HTERT RPE-1 (cell line): ENCODE results near the gene MPDZ.

ENCODE experiments used
- in situ Hi-C: fragments of 300-500 bp; cut with MboI; formaldehyde crosslinking; loops from 4 replicates; pipeline ENCODE4 v1.14.3; 2020; ENCODE audit warnings: low sequenced_read_pairs

MPDZ gene, protein sequence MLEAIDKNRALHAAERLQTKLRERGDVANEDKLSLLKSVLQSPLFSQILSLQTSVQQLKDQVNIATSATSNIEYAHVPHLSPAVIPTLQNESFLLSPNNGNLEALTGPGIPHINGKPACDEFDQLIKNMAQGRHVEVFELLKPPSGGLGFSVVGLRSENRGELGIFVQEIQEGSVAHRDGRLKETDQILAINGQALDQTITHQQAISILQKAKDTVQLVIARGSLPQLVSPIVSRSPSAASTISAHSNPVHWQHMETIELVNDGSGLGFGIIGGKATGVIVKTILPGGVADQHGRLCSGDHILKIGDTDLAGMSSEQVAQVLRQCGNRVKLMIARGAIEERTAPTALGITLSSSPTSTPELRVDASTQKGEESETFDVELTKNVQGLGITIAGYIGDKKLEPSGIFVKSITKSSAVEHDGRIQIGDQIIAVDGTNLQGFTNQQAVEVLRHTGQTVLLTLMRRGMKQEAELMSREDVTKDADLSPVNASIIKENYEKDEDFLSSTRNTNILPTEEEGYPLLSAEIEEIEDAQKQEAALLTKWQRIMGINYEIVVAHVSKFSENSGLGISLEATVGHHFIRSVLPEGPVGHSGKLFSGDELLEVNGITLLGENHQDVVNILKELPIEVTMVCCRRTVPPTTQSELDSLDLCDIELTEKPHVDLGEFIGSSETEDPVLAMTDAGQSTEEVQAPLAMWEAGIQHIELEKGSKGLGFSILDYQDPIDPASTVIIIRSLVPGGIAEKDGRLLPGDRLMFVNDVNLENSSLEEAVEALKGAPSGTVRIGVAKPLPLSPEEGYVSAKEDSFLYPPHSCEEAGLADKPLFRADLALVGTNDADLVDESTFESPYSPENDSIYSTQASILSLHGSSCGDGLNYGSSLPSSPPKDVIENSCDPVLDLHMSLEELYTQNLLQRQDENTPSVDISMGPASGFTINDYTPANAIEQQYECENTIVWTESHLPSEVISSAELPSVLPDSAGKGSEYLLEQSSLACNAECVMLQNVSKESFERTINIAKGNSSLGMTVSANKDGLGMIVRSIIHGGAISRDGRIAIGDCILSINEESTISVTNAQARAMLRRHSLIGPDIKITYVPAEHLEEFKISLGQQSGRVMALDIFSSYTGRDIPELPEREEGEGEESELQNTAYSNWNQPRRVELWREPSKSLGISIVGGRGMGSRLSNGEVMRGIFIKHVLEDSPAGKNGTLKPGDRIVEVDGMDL (N-terminal part only)

GRCh38 chr9:13279284-13280141, at the start of gene MPDZ:
Gene MPDZ (minus strand): TSS chr9:13279692. CDS start chr9:13250315, 29,377 bp downstream.
- in situ Hi-C loops: no loop called here

DNA sequence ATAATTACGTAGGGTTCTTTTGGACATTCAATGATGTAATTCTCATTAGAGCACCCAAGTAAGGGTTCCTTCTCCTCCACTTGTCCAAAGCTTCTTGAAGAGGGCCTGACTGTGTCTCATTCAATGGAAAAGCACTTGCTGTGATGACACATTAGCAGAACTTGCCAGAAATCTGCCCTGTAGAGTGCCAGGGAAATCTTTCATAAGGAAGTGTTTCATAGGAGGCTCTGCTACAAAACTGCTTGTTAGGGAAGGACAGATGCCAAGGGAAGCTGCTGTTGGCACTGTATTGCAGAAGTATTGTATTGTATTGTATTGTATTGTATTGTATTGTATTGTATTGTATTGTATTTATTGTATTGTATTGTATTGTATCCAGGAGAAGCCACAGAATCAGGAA, 45.5 kb upstream of the MPDZ start:
- in situ Hi-C loops: no loop called here

- in situ Hi-C loops: no loop called here
Measured at GRCh38 chr9:13322828-13323550, 43.5 kb upstream of the MPDZ start.

DNA sequence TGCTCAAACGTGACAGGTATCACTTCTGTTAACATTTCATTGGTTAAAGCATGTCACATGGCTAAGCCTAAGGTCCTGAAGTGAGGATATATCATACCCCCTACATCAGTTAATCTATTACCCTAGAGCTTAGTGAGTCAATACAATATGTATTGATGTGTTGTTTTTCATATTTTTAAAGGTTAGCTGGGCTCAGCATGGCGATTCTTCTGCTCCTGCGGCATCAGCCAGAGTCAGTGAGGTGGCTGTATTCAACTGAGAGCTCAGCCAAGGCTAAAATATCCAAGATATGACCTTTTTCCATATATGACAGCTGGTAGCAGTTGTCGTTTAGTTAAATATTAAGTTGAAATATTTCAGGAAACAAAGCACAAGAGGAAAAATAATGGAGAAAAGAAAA, 38.5 kb upstream of the MPDZ start:
- in situ Hi-C loops: no loop called here

DNA sequence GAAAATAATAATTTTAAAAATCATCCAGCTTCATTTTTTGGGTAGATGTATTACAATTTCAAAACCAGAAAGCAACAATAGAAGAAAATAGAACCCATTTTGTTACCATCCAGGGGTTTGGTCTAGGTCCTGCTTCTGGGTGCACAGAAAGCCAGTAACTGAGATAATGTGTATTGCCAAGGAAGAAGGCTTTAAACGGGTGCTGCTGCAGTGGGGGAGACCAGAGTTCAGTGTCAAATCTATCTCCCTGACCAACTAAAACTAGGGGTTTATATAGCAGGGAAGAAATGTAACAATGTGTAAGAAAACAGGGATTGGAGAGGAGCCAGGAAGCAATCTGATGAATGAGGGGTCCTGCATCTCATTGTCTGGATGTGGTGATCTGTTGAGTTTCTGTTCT, 17.5 kb upstream of the MPDZ start:
- in situ Hi-C loops: no loop called here

GRCh38 chr9:13295556-13295955, 16.1 kb upstream of the MPDZ start:
- in situ Hi-C loops: no loop called here

GRCh38 chr9:13292782-13293181, 13.3 kb upstream of the MPDZ start:
- in situ Hi-C loops: no loop called here

- in situ Hi-C loops: no loop called here
Measured at GRCh38 chr9:13292158-13292557, 12.7 kb upstream of the MPDZ start.

GRCh38 chr9:13291718-13292117, 12.2 kb upstream of the MPDZ start:
- in situ Hi-C loops: no loop called here

- in situ Hi-C loops: no loop called here
Measured at GRCh38 chr9:13284011-13284410, 4.5 kb upstream of the MPDZ start.

- in situ Hi-C loops: no loop called here
Measured at GRCh38 chr9:13282998-13283397, 3.5 kb upstream of the MPDZ start.

DNA sequence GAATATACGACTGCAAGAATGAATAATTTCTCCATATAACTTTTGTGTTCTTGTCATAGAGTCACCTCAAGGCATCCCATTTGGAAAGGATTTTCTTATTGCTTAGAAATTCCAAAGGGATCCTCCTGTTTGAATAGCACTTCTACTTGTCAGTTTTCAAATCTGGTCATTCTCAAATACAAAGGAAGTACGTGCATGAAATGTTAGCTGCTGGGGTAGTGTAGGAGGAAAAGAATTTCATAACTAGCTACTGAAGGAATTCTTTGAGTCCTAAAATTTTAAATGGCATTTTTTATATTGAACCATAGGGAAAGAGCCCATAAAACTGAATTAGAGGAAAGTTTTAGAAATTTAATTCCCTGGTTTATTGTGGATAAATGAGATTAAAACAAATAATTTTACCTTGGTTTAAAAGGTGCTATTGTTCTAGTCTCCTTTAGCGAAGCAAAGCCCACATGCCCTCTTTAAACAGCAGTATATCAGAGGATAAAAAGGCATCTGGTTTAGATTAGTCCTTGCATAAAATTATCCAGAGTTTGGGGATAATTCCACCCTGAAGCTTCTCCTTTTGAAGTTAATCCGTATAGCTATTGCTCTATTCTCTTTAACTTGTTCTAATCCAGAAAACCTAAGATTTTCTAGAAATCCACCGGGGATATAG, 2.0 kb upstream of the MPDZ start:
- in situ Hi-C loops: no loop called here

GRCh38 chr9:13278368-13279246, 885 bp downstream of the MPDZ start:
- in situ Hi-C loops: no loop called here

- in situ Hi-C loops: no loop called here
Measured at GRCh38 chr9:13278023-13278367, 1.5 kb downstream of the MPDZ start.

DNA sequence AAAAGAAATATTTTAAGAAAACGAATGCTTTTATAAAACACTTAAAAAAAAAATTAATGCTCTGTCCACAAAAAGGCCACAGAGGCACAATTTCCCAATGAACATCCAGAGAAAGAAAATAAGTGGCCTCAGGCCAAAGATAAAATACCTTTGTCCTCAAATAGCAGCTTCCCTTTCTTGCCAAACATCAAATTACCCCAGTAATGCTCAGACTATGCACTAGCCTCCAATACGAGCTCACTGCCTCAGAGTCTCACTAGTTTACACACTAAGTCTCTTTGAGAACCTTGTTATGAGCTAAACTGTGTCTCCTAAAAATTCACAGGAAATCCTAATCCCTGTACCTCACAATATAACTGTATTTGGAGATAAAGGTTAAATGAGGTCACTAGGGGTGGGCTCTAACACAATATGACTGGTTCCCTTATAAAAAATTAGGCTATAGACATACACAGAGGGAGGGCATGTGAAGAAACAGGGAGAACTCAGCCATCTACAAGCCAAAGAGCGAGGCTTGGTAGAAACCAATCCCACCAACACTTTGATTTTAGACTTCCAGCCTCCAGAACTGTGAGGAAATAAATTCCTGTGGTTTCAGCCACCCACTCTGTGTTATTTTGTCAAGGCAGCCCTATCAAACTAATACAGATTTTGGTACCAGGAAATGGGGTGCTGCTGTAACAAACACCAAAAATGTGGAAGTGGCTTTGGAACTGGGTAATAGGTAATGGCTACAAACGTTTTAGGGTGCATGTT, 4.4 kb downstream of the MPDZ start:
- in situ Hi-C loops: no loop called here

- in situ Hi-C loops: no loop called here
Measured at GRCh38 chr9:13270734-13271133, 8.8 kb downstream of the MPDZ start.

DNA sequence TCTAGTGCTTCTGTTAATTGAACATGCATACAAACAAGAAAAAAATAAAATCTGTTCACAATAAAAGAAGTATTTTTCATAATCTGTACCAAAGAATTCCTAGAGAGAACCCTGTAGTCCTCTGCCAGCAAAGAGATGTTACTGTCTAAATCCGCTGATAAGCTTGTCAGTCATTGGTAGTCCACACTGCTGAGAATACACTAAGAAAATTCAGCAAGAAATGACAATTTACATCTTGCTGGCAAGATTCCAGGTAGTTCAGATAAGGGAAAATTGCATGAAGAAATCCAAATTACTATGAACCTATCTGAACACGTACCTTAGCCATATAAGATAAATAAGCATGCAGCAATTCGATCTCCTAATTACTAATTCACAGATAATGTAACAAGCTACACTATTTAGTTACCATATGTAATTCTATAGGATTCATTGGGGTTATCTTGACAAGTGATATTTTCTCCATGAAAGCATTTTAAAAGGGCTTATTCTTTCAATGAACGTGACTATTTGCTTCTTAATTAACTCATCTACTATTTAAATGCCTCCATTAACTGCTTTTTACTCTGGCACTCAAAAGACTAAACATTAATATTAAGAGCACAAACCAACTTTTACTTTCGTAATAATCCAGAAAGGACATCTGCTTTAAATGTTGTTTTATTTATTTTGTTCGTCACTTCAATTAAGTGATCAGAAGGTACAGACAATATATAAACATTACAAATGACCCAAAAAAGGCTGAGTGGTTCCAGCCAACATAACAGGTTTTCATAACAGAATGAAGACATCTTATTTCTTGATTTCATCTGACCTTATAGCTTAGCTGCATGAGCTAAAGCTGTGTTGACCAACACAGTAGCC, 9.7 kb downstream of the MPDZ start:
- in situ Hi-C loops: no loop called here
